Gastrocnemius medialis (tissue), 4 donors: ENCODE measurements around the gene TMEM107. TPM values are rescaled to one million over a fixed set of nuclear protein-coding genes. Genes with fewer than 3 reads are reported as not detected.

Source experiments
- ATAC-seq, 2 donors: fragments of 150-250 bp; one replicate each; pipeline ENCODE4 v1.9.1; 2016
- DNase-seq, 2 donors: peaks; one replicate each; pipeline ENCODE4 v3.0.0-alpha.2; 2019
- H3K27ac ChIP-seq, 4 donors: fragments of 200-600 bp; sonication (generic); 1 replicate in 1 of 4; 2 replicates in 3 of 4; pipeline ENCODE4 v1.5.1; 2016 to 2018; ENCODE audit warnings: mild to moderate bottlenecking in 2 of 4, moderate library complexity in 1 of 4
- H3K27me3 ChIP-seq, 3 donors: fragments of 200-600 bp; sonication (generic) in 2 of 3; 1 replicate in 1 of 3; 2 replicates in 2 of 3; pipeline versions ENCODE4 v1.5.1 to v1.6.0; 2016 to 2019; ENCODE audit warnings: mild to moderate bottlenecking in 1 of 3, moderate library complexity in 1 of 3
- H3K36me3 ChIP-seq, 2 donors: fragments of 200-600 bp; sonication (generic) in 1 of 2; one replicate each; pipeline ENCODE4 v1.5.1; 2017 to 2018
- H3K4me1 ChIP-seq, 2 donors: fragments of 200-600 bp; sonication (generic) in 1 of 2; one replicate each; pipeline ENCODE4 v1.5.1; 2016 to 2017; ENCODE audit warnings: mild to moderate bottlenecking in 2 of 2
- H3K4me3 ChIP-seq, 4 donors: fragments of 200-600 bp; sonication (generic) in 3 of 4; 1 replicate in 1 of 4; 2 replicates in 3 of 4; pipeline ENCODE4 v1.5.1; 2016 to 2019; ENCODE audit warnings: mild to moderate bottlenecking in 2 of 4
- H3K9me3 ChIP-seq, 3 donors: fragments of 200-600 bp; sonication (generic) in 2 of 3; 1 replicate in 1 of 3; 2 replicates in 2 of 3; pipeline ENCODE4 v1.5.1; 2016 to 2019
- POLR2A ChIP-seq, 2 donors: fragments of 450-650 bp; IDR thresholded peaks; one replicate each; pipeline ENCODE4 v1.6.1; 2017; ENCODE audit warnings: antibody characterized with exemption in 2 of 2, mild to moderate bottlenecking in 2 of 2, moderate library complexity in 2 of 2
- in situ Hi-C, 4 donors: fragments of 200-750 bp; cut with MboI; loops; one replicate each; pipeline versions ENCODE4 v1.15.0 to v1.8.0; 2017; ENCODE audit warnings: low sequenced_read_pairs in 4 of 4
- intact Hi-C: fragments of 100-400 bp; cut with DNase I; formaldehyde crosslinking; loops from one replicate; pipeline ENCODE4 v1.15.1; 2023; ENCODE audit warnings: low total_unique reads
- microRNA counts, 2 donors: library from miRNA; unstranded; fragments of <30 nt; microRNA quantifications; one replicate each; lab custom pipeline; 2016
- microRNA-seq, 2 donors: library from miRNA; unstranded; fragments of <30 nt; microRNA quantifications; one replicate each; pipeline ENCODE4, GENCODE V29; 2016; ENCODE audit warnings: borderline replicate concordance in 2 of 2
- total RNA-seq, 4 donors: library from RNA; depleted of rRNA; stranded (reverse); fragments of >200 nt; gene quantifications; one replicate each; pipeline versions ENCODE4 v1.1.0 to v1.2.3, GENCODE V29; 2016
- TF ChIP-seq, protein P1 (sequence below), 5 experiments: fragments of 450-650 bp in 3 of 5; fragments of 200-600 bp in 2 of 5; sonication (generic) in 2 of 5; IDR thresholded peaks in 4 of 5; conservative IDR thresholded peaks in 1 of 5; 1 replicate in 4 of 5; 2 replicates in 1 of 5; pipeline ENCODE4 v1.5.1; 2016 to 2019; ENCODE audit warnings: antibody characterized with exemption in 5 of 5, mild to moderate bottlenecking in 3 of 5, moderate library complexity in 3 of 5

The TMEM107 gene
- total RNA-seq, 4 donors from 2014 or later, result 0.75 to 5.7 (median 3.1) TPM

DNA sequence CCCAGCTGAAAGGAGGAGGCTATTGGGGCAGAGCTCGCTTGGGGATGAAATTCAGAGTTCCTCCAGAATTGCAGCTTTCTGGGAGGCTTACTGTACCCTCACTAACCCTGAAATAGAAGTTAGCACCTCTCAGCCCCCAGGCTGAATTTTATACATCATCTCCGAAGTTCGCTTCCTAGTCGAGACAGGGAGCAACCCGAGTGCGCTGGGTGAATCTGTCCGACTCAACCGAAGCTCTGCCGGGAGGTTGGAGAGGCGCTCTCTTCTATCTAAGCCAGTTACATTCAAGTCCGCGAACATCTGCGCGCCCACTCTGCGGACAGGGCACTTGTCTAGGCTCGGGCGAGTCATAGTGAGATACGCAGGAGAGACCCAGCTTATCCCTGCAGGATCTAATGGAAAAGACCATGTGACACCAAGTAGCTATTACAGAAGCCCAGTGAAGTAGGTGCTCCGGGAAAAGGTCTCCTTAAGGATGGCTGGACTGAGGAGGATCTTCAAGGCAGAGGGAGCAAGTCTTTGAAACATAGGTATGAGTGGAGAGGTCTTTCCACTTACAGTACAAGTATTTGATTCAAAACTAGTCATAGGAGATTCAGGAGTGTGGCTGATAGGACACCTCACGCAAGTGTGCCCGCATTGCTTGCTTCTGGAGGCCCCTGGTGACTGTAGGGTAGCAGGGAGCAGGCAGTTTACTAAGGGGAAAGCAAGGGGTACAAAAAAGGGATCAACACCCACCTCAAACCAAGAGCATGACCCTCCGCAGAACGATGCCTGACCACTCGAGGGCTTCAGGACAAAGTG lies 51.6 kb downstream of the TMEM107 start:
- ATAC-seq, result no peak
- intact Hi-C loops, result no loop called here
- H3K4me3 ChIP-seq, result peak overlapping the region in 3 of 4 donors; percentile 56 to 71 (median 63)
- H3K27ac ChIP-seq, result no peak overlapping the region
- H3K36me3 ChIP-seq, result no peaks in the 10 kb centered on the region
- H3K4me1 ChIP-seq, result peaks cover 58 to 63% of the 10 kb centered on the region in 2 donors
- H3K27me3 ChIP-seq, result peaks cover 31 to 44% (median 37%) of the 10 kb centered on the region in 3 donors
- in situ Hi-C loops, result loop anchor here in 2 of 4 donors (10.0 kb wide), 2 partner anchors 50 to 60 kb away; partner anchors contain the start of gene TMEM107 (in 1 of the 2)
- no peaks in the 10 kb centered on the region for H3K9me3 ChIP-seq
- no peak for DNase-seq
- TF ChIP-seq, protein P1, sequence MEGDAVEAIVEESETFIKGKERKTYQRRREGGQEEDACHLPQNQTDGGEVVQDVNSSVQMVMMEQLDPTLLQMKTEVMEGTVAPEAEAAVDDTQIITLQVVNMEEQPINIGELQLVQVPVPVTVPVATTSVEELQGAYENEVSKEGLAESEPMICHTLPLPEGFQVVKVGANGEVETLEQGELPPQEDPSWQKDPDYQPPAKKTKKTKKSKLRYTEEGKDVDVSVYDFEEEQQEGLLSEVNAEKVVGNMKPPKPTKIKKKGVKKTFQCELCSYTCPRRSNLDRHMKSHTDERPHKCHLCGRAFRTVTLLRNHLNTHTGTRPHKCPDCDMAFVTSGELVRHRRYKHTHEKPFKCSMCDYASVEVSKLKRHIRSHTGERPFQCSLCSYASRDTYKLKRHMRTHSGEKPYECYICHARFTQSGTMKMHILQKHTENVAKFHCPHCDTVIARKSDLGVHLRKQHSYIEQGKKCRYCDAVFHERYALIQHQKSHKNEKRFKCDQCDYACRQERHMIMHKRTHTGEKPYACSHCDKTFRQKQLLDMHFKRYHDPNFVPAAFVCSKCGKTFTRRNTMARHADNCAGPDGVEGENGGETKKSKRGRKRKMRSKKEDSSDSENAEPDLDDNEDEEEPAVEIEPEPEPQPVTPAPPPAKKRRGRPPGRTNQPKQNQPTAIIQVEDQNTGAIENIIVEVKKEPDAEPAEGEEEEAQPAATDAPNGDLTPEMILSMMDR (IDR thresholded peaks at IDR 0.05 in 4 of 5, conservative IDR thresholded peaks at IDR 0.05 in 1 of 5), result no peak
- TF ChIP-seq POLR2A (IDR thresholded peaks at IDR 0.05), result no peak

DNA sequence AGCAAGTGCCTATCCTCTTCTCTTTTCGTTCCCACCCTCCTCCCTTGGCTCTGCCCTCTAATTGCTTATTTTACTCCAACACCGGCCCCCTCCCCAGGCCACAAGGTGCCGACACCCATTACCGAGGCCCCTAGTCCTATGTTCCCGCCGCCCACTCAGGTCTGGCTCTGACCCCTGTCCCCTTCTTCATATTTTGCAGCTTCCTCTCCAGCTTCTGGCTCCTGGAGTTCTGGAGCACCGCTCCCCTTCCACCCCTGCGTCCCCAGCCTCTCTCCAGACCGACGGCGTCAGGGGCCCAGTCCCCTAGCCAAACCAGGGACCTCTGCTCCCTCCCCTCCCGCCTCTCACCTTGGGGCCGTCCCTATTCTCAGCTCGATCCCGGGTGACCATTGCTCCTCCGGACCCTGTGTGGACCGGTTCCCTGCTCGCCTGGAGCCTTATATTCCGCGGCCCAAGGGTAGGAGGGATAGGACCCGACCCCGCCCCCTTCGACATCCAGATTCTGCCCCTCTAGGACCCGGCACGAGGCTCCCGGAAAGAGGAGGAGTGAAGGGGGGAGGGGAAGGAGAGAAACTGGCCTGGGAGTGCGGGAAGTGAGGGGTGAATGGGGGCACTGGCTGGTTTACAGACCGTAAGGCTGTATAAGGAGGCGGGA lies 52.4 kb downstream of the TMEM107 start, which contains the start of gene HES7:
HES7 (minus strand) TSS at position 412 of the 655 bp plus-strand sequence; CDS start at position 390, 22 bp downstream.
- Histone ChIP-seq H3K27ac (peak within 1 kb of the TSS in 1 of 4 donors; percentile 4), H3K4me1 (peaks cover 58 to 64% of the 10 kb centered on the region in 2 donors), H3K4me3 (peak within 1 kb of the TSS; percentile 56 to 71 (median 60)), H3K27me3 (peaks cover 31 to 44% (median 37%) of the 10 kb centered on the region in 3 donors), H3K9me3 (no peaks in the 10 kb centered on the region), H3K36me3 (no peaks in the 10 kb centered on the region)
- intact Hi-C loops, result no loop called here
- no peak for TF ChIP-seq POLR2A (IDR thresholded peaks at IDR 0.05)
- TF ChIP-seq, protein P1 (IDR thresholded peaks at IDR 0.05 in 4 of 5, conservative IDR thresholded peaks at IDR 0.05 in 1 of 5), result no peak
- ATAC-seq, result no peak
- no peak for DNase-seq
- in situ Hi-C loops, result loop anchor here in 2 of 4 donors (10.0 kb wide), 2 partner anchors 51 to 61 kb away; partner anchors contain the start of gene TMEM107 (in 1 of the 2)

DNA sequence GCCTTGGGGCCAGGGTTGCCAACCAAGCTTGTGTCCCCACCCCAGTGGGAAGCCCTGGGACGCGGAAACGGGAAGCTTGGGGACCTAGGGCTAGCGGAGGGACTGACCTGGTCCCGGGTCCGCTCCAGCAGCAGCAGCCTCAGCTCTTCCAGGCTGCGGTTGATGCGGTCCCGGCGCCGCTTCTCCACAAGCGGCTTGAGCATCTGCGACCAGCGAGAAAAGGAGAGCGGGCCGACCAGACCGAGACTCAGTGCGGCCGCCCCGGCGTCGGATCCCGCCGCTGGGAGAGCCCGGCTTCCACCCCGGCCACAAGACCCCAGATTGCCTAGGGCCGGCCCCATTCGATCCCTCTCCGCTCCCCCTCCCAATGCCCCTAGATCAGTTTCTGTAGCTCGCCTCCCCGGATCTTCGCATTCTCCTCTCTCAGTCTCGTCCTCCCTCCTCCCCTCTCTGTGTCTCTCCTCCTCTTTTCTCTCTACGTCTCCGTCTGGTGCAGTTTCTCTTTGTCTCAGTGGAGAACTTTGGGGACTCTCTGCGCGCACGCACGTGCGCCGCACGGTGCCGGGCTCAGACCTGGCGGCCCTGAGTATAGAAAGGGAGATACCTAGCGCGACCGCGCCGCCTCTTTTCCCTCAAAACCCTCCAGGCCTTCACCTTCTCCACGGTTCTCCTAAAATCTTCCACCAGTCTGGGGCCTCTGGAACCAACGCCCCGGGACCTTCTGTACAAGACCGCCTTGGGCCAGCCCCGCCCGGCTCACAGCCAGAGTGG lies 53.1 kb downstream of the TMEM107 start:
- peak overlapping the region in 1 of 4 donors; percentile 4 for H3K27ac ChIP-seq
- intact Hi-C loops, result no loop called here

More for the DNA sequence above, 53.1 kb downstream of the TMEM107 start:
- ATAC-seq, result no peak
- Histone ChIP-seq H3K9me3 (no peaks in the 10 kb centered on the region), H3K27me3 (peaks cover 31 to 44% (median 37%) of the 10 kb centered on the region in 3 donors), H3K36me3 (no peaks in the 10 kb centered on the region), H3K4me1 (peaks cover 63 to 71% of the 10 kb centered on the region in 2 donors), H3K4me3 (peak overlapping the region; percentile 51 to 63 (median 56))
- no peak for DNase-seq
- in situ Hi-C loops, result loop anchor here in 2 of 4 donors (10.0 kb wide), 2 partner anchors 52 to 62 kb away; partner anchors contain the start of gene TMEM107 (in 1 of the 2)
- TF ChIP-seq, protein P1 (IDR thresholded peaks at IDR 0.05 in 4 of 5, conservative IDR thresholded peaks at IDR 0.05 in 1 of 5), result no peak
- TF ChIP-seq POLR2A (IDR thresholded peaks at IDR 0.05), result no peak

MicroRNAs within 50 kb of the gene (microRNA counts, 767-probe panel; counts per million panel counts)
- microRNA hsa-miR-4521 (lab: Ali Mortazavi, UCI), result 356 to 448 counts per million in 2 donors

Small RNA genes within 50 kb of the gene (microRNA-seq; reads per million reads assigned to microRNA genes)
- gene MIR4521, result 1.7 to 2.4 reads per million in 2 donors
- 3.5 to 4.3 reads per million in 2 donors for gene MIR6883

Other genes with a start within 250 kb of the TMEM107 start
- under 1 TPM in 1 of 4 donors, not detected in 3; 0.42 TPM for gene KCNAB3, start 246.5 kb downstream of the TMEM107 start, total RNA-seq
- gene TRAPPC1, start 244.4 kb downstream of the TMEM107 start, total RNA-seq, result 10 to 100 TPM; 19.4 to 41.7 (median 30.0) TPM
- 10 to 100 TPM in 1 of 4 donors, 1 to 10 TPM in 3; 3.6 to 14.3 (median 7.2) TPM for gene CNTROB, start 244.2 kb downstream of the TMEM107 start, total RNA-seq
- not detected for gene GUCY2D, start 173.8 kb downstream of the TMEM107 start, total RNA-seq
- 1 to 10 TPM in 1 of 4 donors, under 1 TPM in 3; 0.15 to 1.0 (median 0.69) TPM for gene ALOX15B, start 137.3 kb downstream of the TMEM107 start, total RNA-seq
- gene ALOX12B, start 88.7 kb downstream of the TMEM107 start, total RNA-seq, result not detected
- gene ALOXE3, start 57.9 kb downstream of the TMEM107 start, total RNA-seq, result not detected
- not detected for gene HES7, start 52.3 kb downstream of the TMEM107 start, total RNA-seq
- 100 to 1,000 TPM; 105 to 263 (median 164) TPM for gene PER1, start 24.0 kb downstream of the TMEM107 start, total RNA-seq
- 10 to 100 TPM; 10.9 to 37.0 (median 25.7) TPM for gene VAMP2, start 13.4 kb downstream of the TMEM107 start, total RNA-seq
- 10 to 100 TPM; 16.2 to 34.5 (median 26.2) TPM for gene BORCS6, start 13.8 kb upstream of the TMEM107 start, total RNA-seq
- gene AURKB, start 34.2 kb upstream of the TMEM107 start, total RNA-seq, result 1 to 10 TPM in 1 of 4 donors, not detected in 3; 2.3 TPM
- gene CTC1, start 71.7 kb upstream of the TMEM107 start, total RNA-seq, result 1 to 10 TPM; 2.4 to 5.5 (median 4.1) TPM
- 1 to 10 TPM; 2.6 to 8.4 (median 6.5) TPM for gene PFAS, start 72.9 kb upstream of the TMEM107 start, total RNA-seq
- 10 to 100 TPM in 3 of 4 donors, 1 to 10 TPM in 1; 6.9 to 21.2 (median 15.4) TPM for gene RANGRF, start 112.3 kb upstream of the TMEM107 start, total RNA-seq
- gene SLC25A35, start 119.0 kb upstream of the TMEM107 start, total RNA-seq, result 10 to 100 TPM in 1 of 4 donors, 1 to 10 TPM in 1, under 1 TPM in 2; 0.71 to 14.0 (median 1.0) TPM
- gene ARHGEF15, start 133.9 kb upstream of the TMEM107 start, total RNA-seq, result 1 to 10 TPM; 3.3 to 8.1 (median 5.0) TPM
- gene ODF4, start 163.5 kb upstream of the TMEM107 start, total RNA-seq, result not detected
- gene RPL26, start 206.8 kb upstream of the TMEM107 start, total RNA-seq, result 1,000 to 10,000 TPM; 2,392 to 2,913 (median 2,833) TPM
- gene RNF222, start 221.4 kb upstream of the TMEM107 start, total RNA-seq, result not detected